HG03575 (cell line): ENCODE results near the gene IQCM.

Experiments used
- ATAC-seq: cut with Tn5 transposase; IDR thresholded peaks from one replicate; pipeline ENCODE4 v1.9.1; 2021; ENCODE audit not compliant: unreplicated experiment, insufficient number of reproducible peaks, low FRiP score; ENCODE audit errors: extremely low read depth

IQCM gene

DNA sequence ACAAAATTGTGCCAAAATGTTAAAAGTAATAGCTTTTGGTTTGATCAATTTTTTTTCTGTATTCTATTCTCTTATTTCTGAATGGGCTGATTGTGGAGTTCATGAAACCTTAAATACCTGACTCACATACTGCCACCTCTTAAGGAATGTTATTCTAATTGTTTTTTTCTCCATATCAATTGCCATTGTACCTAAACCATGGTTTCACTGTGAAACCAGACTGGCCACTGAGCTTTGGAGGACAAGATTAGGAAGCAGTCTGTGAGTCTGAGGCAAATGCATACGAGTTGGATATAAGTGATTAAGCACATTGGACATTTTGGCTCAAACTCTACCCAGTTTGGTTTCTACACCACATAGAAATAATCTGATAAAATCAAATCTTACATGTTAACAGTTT, 184.0 kb downstream of the IQCM start:
- no peak for ATAC-seq

DNA sequence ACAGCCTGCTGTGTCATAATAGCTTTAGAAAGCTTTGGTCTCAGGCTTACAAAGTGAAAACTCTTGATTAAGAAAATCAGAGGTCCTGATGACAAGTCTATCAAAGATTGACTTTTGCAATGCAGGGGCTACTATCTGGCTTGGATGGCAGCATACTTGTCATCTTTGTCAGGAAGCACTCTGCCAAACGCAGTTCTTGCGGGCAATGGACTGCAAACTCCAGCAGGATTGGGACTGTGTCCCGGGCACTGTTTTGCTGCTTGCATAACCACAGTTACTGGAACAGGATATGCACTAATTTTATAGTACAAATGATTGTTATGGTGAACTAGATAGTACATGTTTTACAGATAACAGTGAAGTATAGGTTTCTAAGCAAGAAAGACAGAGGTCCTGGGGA, 185.6 kb downstream of the IQCM start:
- no peak for ATAC-seq

DNA sequence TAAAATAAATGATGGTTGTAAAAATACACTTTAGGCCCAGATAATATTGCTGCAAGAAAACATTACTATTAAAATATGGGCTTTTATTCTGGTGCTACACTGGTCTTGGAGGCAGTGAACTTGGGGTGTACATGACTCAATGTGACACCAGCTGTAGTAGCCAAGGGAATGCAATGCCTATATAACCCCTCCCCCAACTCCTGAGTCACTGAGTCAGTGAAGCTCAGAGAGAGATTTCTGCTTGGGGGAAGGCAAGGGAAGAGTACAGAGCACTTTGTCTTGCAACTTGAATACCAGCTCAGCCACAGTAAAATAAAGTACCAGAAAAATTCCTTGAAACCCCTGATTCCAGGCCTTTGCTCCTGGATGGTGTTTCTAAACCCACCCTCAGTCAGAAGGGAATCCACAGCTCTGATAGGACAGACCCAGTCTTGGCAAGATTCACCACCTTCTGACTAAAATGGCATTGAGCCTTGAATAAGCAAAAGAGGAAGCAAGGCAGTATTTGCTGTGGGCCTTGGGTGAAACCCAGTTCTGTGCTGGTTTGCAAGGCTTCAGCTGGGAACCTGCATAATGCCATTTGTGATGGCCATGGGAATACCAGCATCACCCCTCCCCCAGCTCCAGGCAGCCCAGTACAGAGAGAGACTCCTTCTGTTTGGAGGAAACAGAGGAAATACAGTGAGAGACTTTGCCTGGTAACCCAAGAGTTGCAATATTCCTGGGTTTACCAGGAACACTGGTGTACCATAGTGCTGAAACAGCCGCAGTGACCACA, 209.9 kb downstream of the IQCM start:
- no peak for ATAC-seq

DNA sequence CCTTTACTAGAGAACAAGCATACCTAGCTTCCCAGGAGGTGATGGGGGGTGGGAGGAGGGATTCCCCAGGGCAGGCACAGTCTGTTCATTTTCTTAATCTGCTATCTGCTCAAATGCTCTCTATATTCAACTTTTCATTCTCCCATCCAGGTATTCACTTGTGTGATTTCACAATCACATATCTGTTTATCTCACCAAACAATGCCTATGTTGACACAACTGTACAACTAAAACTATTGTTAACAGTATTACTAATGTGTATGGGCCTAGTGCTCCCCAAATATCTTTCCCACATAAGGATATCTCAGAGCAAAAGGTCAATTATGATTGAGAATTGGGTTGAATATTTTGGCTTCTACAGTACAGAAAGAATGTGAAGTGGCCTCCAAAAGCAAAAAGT, 210.8 kb downstream of the IQCM start:
- ATAC-seq = no peak

DNA sequence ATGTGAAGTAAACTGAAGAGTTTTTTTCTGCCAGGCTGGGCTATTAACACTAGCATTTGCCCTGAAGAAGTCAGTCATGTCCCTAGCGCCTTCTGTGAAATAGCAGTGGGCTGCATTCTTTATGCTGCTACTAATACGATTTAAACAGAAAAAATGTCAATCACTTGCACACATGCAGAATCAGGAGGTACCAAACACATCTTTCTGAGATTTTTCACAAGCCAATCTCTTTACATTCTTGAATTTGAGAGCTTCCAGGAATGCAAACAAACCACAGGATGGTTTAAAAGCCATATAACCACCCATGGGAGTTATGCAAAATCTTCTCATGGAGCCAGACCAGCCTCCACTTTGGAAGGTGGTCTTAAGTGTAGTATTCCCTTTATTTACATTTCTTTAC, 220.1 kb downstream of the IQCM start:
- ATAC-seq = no peak

DNA sequence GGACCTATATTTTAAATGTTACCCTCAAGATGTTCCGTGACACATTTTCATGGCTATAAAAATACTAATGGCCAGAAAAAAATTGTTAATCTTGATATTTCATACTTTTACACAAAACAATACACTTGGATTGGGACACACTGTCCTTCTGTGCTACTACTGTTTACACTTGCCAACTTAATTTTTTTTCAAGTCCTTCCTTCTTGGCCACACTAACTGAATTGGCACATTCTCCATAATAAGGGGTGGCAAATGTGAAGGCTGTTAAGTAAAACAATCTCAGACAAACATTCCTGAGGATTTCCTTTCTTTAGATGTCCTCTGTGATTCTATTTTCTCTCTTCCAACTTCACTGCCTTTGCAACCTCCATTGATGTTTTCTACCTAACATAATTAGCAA, 225.8 kb downstream of the IQCM start:
- ATAC-seq = no peak

DNA sequence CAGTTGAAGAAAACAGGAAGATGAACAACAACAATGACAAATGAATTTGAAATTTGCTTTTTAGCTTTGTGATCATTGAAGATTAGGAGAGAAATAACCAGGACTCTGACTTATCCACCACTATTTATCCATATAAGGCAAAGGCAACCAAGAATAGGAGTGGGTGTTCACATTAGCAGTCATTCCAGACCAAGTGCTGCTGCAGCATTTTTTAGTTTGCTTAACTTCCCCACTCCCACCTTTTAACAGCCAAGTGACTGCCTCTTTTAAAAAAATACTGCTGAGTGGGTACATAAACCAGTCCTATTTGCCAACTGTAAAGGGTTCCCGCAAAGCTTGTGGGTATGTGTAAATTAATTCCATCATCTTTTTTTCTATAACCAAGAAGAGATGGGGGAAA, 230.9 kb downstream of the IQCM start:
- ATAC-seq = no peak

DNA sequence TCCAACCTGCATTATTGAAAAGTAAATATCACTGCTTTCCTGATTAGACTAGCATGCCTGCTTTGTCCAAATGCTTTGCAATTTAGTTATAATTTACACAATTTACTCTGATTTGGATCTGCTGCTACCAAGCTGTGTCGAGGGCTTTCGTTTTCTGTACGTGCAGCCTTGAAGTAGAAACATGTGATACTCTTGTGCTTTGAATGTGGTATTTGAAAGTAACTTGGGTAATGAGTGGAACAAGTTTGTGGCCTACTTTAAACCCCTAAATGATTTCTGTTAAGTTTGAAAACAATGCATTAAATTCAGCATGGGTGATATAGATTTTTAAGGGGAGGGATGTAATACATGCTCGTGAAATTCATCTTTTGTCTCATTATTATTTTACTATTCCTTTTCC, 240.7 kb downstream of the IQCM start:
- ATAC-seq = peak; percentile 82

DNA sequence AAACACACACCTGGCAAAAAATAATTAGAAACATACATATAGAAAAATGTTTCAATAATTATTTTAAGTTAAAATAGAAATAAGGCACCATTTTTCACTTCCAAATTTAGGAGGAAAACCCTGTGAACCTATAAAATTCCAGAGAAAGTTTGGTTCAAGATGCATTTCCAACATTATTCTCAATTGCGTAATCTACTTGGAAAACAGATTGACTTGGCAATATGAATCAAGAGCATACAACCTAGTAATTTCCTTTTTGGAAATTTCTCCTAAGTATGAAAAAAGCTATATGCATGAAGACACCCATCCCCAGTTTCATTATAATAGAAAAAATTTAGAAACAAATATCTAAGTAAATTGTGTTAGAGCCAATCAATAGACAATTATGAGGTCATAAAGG, 242.9 kb downstream of the IQCM start:
- no peak for ATAC-seq

DNA sequence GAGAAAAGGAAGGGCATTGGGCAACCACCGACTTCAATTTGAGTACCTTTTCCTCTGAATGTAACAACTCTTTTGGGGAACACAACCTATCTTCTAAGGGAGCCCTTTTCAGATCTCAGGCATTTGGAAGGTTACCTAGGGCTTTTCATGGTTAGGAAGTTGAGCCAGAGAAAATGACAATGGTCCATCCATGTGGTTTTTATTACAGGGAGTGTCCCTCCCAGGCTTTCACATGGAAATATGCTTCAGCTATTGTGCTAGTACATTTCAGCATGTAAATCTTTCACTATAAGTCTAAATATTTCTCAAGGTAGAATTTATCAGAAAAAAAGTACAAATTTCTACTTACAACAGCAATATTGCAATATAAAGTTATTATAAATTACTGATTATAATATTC, 259.8 kb downstream of the IQCM start:
- ATAC-seq = no peak

DNA sequence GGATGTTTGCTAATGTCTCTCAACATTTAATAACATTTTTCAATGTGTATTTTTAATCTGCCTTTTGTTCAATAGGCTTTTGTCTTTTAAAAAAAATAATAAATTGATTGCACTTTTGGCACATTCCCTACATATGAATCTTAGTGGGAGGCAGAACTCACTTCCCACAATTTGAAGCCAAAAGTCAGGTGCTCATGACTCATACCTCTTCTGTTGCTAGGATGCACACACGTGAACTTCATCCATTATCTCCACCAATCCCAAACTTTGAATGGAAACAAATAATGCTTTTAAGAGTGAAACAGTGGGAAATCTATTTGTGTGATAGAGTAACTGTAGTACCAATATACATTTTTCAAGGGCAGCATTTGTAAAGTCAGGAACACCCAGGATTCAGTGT, 260.5 kb downstream of the IQCM start:
- no peak for ATAC-seq

DNA sequence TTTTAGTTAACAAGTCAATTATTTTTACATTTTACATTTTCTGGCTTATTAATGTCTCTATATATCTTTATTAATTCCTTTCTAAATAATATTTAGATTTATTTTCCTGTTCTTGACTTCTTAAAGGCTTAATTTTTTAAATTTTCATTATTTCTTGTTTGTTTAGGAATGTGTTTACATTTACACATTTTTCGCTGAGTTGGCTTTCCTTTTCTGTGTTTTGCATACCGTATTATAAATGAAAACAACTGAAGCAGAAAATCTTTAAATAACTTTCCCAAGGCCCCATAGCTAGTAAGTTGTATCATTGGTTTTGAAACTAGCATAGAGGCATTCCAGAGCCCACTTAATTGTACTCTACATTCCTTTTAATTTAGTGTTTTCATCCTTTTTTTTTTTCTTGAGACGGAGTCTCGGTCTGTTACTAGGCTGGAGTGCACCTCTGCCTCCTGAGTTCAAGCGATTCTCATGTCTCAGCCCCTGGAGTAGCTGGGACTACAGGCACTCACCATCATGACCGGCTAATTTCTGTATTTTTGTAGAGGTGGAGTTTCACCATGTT, 261.6 kb downstream of the IQCM start:
- ATAC-seq = no peak

DNA sequence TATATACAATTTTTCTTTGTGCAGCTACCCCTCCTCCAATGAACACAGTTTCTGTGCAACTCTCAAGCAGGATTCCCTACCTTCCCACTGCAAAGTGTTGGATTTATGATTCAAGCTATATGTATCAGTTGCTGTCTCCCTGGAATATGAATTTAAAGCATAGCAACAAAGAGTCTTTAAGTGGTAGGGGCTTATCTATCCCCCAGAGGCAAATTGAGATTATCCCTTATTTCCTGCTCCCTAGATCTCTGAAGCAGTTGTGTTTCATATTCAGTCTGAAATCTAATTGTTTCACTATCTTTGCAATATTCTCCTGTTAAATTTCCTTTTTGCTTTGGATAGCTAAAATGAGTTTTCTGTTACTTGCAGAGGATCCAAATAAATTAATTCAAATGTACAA, 263.0 kb downstream of the IQCM start:
- ATAC-seq = no peak

DNA sequence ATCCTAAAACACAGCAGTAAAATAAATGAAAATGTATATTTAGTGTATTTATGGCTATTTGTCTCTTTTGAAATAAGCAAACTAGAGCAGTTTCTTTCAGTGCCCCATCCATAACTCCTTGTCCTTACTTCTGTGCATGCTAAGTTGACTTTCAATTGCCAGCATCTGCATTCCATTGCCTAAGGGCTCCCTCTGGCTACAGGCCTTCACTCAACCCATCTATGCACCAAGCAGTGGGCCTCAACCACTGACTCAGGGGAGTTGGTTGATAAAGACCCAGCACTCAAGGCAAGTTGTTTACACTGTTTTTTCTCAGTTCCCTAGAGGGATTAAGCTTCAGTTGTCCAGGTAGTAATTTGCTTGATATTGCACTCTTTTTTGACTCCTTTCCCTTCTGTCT, 265.7 kb downstream of the IQCM start:
- ATAC-seq = no peak

DNA sequence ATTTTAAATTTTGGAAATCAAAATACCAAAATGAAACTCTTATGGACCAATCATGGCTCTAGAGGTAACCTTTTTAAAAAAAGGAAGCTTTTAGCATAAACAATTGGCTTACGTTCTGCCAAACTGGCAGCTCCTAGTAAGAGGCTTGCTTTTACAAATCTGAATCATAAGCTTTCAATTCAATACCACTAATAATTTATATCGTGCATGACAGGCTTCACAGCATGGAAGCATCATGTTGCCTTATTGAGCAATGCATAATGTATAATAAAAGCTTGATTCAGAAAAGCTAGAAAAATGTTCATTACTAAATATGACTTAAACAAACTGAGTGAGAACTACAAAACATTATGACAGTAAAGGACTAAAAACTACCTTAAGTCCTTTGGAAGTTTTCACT, 280.9 kb downstream of the IQCM start:
- ATAC-seq = no peak

DNA sequence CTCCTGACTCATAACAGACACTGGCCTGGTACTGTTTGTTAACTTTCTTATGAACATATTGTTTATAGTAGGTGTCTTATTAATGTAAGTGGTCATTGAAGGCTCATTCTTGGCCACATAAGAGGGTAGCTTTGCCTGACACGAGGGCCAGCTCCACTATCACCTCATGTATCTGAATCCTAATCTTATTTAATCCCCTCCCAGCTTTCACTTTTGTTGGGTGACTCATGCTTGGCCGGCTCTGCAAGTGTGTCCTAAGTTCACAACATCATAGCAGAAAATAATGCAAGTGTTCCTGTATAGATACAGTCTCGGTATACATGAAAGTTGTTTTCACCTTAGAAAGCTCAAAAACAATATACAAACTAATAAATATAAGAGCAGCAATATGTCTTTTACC, 283.8 kb downstream of the IQCM start:
- ATAC-seq = no peak

DNA sequence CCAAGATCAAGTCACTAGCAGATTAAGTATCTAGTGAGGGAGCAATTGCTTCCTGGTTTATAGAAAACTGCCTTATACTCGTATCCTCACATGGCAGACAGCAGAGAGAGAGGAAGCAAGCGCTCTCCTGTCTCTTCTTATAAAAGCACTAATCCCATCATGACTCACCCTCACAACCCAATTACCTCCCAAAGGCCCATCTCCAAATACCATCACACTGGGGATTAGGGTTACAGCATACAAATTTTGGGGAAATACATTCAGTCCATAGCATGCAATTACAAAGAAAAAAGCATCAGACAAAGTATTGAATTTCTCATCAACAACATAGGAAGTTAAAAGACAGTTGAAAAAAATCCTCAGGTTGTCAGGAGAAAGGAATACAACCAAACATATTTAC, 292.6 kb downstream of the IQCM start:
- no peak for ATAC-seq

DNA sequence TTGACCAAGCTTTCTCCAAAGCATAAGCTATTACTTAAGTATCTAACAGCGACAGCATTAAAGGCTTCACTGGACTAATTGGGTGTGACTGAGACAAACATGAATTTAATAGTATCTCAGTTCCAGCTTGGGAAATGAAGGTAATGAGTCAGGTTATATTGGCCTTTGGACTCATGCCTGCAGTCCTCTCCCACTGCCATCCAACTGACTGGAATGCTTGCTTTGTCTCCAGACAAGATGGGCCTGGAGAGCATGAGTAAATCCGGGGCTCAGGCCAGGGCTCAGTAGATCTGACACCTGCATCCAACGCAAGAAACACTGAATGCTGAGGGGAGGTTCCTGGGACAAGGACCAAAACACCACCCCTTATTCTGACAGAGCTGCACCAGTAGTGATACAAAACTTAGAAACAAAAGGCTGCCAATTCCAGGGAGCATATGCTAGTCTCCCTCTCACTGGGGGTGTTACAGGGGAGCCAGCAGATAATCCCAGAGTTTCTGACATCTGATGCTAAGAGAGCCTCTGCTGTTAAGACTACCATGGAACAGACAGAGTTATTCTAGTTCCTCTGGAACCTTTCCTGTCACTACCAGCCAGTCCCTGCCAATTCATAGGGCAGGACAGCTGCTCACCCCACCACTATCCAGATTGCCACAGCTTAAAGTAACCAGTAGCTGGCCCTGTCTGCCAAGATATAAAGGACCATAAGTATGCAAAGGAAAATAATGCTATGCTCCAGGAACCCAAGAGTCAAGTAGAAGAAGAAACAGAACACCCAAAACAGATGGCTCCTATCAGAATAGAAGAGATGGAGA, 293.8 kb downstream of the IQCM start:
- no peak for ATAC-seq

DNA sequence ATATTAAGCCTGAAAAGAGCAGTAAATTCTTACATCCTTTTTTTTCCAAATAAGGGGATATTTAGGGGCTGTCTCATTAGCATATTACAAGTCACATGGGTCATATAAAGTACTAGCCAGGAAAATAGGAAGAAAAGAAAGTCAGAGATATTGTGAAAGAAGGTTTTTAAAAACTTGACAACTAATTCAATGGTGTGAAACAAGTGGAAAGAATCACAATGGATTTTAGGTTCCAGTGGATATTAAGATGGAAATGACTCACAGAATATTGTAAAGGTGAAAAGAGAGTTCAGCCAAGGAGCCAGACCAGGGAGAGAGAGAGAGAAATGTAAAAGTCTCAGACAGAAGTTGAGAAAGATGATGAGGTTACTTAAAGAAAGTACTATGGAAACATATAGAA, 297.2 kb downstream of the IQCM start:
- no peak for ATAC-seq

DNA sequence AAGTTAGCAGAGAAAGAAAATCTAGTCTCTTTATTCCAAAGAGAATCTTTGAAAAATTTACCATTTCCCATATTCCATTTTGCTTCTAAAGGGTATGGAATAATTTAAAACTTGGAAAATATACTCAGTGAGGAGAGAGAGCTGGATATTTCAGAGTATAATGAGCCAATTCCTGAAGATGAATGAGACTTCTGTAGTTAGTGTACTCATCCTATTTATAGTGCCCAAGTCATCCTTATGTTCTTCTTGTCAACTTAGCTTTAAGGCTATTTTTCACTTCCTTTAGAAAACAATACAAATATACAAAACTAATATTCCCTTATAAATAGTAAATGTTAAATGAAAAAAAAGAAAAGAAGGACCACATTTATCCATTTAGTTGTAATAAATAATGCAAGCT, 302.6 kb downstream of the IQCM start:
- no peak for ATAC-seq
